Measurements from ENCODE around the gene CAMK2G.

GRCh38 chr10:73914036-73914435, 39.7 kb upstream of the CAMK2G start:
- TF ChIP-seq EZH2phosphoT487 (IDR thresholded peaks at IDR 0.05; ENCODE audit: insufficient read depth, low read depth) (no peak), EZH2 (IDR thresholded peaks at IDR 0.05; ENCODE audit: insufficient read depth, poor library complexity, severe bottlenecking) (no peak)
